Right lobe of liver (tissue), 4 donors: Measurements from ENCODE around the gene ZC3H7A.

Experiments
- CTCF ChIP-seq, 4 donors: fragments of 200-600 bp in 3 of 4; fragments of 450-650 bp in 1 of 4; IDR thresholded peaks; one replicate each; pipeline versions ENCODE4 v1.5.1 to v1.8.0; 2016 to 2022; ENCODE audit warnings: antibody characterized with exemption in 4 of 4, mild to moderate bottlenecking in 2 of 4
- POLR2A ChIP-seq: fragments of 450-650 bp; IDR thresholded peaks from one replicate; pipeline ENCODE4 v1.6.1; 2017; ENCODE audit warnings: antibody characterized with exemption, mild to moderate bottlenecking
- donor health status: DM: no; HTN: no; CAD: no.
- donor health status: DM: no; HTN: no; CAD: no.
- donor health status: DM: no; HTN: yes; CAD: no.

GRCh38 chr16:11843861-11844260, 46.8 kb upstream of the ZC3H7A start:
- TF ChIP-seq POLR2A, result no peak
- no peak for TF ChIP-seq CTCF (IDR thresholded peaks at IDR 0.05)
